GM19025 (cell line): ENCODE measurements around the gene DGKI.

Experiments used
- ATAC-seq: cut with Tn5 transposase; IDR thresholded peaks from one replicate; pipeline ENCODE4 v1.9.1; 2021; ENCODE audit warnings: mild to moderate bottlenecking, low read depth, moderate library complexity; ENCODE audit not compliant: unreplicated experiment

DGKI gene

DNA sequence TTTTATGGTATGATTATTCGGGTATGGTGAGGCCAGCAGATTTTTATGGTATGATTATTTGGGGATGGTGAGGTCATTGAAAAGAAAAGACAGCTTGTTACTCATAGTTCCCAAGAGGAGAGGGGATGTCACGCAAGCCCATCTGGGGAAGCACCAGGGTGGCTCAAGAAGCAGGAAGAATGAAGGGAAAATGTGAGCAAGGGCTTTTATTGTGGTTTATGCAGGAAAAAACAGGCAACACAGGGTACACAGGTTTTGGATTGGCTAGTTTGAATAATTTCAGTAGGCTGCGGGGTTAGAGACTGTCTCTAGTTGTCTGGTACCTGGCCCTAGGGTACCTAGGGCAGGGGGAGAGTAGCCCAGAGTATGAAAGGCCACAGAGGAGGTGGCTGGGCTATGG, 26.8 kb upstream of the DGKI start:
- no peak for ATAC-seq

DNA sequence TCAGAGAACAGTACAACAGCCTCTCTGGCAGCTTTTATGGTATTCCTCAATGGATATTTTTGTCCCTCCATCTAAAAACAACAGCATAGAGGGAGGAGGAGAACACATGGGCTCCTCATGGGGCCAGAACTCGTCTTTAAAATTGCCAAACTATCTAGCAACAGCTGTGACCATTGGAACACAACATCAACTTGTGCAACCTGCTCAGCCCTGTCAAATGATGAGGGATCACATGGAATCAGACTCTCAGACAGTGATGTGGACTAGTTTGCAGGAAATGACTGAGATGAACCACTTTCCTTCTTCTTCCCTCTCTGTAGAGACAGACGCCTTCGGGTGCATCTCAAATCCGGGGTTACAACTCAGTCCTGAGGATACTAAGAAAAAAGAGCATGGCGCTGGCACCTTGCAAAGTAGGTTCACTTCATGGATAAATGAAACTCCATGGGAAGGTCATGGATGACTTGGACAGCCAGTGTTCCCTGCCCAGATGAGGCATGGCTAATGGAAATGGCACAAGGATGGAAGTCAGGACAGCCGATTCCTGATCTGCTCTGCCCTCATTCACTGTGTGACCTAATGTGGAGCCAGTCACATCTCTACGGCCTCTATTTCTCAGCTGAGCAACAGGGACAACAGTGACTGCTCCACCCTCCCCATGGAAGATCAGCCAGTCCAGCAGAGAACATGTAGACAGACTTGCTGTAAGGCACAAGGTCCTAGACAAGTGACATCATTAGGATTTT, 24.6 kb upstream of the DGKI start:
- ATAC-seq: no peak

DNA sequence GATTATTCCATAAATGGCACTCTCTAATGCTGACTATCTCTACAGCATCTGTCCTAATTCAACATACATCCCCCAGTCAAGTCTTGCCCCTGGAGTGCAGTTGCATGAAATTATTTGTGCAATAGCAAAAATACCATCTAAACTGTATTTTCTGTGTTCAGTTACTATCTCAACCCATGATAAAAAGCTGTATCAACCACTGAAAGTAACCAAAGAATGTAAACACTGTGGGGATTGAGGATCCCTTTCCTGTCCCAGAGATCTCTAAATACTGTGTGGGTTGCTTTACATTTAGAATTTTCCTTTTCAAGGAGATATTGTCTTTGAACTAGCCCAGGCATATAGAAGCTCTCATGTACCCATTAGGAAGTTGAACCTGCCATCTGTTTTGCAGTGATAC, 23.9 kb upstream of the DGKI start:
- no peak for ATAC-seq

DNA sequence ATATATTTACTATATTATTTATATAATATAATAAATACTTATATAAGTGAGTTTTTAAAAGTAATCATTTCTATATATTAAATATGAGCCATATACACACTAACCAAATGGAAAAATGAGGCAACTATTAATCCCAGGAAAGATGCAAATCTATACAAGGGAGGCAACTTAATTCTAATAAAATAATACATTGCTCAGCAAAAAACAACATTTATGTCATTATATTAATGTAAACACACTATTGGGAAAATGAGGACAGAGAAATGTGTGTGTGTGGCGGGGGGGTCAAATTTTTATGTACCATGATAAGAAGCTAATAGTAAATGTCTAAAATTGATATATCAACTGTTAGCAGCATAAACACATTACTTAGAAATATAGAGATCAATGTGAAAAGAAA, 23.3 kb upstream of the DGKI start:
- no peak for ATAC-seq

DNA sequence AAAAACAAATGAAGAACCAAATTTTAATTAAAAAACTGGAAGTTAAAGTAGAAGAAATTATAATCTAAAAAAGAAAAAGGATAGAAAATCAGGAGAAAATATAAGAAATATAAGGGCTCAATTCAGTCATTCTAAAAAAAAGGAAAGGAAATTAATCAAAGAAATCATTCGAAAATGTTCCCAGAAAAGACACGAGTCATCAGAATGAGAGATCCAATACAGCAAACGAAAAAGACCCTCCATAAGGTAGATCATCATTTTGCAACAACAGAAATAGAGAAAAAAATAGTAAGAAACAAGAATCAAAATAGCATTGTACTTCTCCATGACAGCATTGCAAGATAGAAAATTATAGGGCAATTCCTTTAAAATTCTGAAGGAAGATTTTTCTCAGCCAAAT, 22.5 kb upstream of the DGKI start:
- no peak for ATAC-seq

DNA sequence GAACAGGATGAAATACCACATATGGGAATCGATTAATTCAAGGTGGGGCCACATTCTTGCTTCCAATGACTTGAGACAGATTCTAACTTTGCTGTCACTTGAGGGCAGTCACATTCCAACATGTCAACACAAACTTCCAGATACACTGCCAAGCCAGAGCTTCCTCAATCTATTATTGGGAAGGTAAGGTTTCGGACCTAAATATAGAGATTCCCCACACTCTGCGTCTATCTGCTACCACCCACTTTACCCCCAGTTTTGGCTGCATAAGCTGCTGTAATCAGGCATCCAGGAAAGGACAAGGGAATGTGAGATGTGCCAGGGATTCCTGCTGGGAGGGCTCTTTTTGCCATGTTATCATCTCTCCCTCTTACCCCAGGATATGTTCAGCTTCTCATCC, 20.5 kb upstream of the DGKI start:
- no peak for ATAC-seq

DNA sequence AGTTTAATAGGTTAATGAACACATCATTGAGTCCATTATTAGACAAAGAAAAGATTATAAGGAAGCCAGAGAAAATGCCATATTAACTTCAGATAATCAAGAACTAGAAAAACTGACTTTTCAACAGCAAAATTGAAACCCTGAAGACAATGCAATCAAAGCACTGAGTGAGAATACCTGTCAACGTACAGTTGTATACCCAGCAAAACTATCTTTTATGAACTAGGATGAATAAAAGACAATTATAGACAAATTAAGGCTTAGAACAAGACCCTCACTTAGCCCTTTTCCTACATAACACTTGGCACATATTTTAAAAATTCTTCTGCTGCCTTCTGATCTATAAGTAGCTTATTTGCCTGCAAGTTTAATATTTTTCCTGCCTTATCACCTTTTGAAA, 19.0 kb upstream of the DGKI start:
- ATAC-seq: no peak

DNA sequence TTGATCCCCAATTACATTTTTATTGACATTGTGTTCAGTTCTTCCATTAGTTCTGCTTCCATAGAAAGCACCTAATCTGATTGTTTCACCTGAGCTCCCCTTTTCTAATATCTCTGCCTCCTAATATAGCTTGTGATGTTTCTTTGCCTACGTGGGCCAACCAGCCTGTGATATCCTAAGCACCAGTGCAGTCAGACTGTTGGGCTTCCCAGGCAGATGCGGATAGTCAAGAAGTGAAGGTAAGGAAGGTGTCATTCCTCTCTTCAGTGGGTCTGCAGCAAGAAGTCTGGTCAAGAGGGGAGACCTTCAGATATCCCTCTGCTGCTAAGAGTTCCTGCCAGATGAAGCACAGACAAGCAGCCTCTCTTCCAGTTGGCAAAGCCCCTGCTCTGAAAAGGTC, 16.2 kb upstream of the DGKI start:
- no peak for ATAC-seq

DNA sequence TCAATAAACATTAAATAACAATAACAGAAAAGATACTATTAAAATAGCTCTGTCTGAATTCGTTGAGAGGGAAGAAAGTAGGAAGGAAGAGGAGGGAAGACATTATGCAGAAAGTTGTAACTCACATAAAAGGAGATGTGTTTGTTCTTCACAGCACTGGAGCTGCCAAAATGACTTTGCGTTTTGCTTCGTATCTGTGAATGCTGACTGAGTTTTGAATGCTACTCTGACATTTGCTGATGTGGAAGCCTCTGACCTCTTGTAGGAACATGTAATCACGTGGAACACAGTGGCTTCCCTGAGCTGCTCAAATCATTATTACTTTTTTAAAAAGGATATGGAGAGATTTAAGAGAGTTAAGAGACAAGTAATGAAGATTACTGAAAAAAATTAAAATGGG, 15.6 kb upstream of the DGKI start:
- no peak for ATAC-seq

DNA sequence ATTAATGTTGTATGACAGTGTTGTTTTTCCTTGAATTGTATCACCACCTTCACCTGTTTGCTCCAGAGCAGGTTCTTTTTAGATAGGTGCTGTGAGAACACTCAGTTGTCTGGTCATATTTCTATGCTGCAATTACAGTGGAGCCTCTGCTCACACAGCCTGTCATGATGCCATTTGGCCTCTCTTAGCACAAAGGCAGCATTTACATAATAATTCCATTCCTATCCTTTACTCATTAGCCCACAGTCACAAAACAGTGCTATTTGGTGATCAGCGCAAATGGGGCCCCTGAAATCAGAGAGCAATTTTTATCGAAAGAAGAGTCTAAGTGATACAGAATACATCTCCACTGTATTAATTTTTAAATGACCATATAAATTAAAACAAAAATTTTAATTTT, 13.8 kb upstream of the DGKI start:
- ATAC-seq: no peak

DNA sequence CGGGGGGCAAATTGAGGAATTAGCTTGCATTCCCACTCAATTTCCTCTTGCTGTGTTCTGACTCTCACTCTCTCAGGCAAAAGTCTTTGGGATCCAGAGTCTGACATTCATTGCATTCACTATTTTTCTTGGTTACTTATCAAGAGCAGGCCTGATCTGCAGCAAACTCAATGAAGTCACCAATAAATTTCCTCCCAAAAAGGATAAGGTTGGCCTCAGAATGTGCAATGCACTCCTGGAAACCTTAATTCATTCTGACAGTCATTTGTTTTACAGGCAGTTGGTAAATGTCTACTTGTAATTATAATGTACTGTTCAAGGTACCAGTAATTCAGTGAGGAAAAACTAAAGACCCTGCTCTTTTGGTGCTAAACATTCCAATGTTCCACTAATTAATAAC, 6.3 kb upstream of the DGKI start:
- ATAC-seq: no peak

DNA sequence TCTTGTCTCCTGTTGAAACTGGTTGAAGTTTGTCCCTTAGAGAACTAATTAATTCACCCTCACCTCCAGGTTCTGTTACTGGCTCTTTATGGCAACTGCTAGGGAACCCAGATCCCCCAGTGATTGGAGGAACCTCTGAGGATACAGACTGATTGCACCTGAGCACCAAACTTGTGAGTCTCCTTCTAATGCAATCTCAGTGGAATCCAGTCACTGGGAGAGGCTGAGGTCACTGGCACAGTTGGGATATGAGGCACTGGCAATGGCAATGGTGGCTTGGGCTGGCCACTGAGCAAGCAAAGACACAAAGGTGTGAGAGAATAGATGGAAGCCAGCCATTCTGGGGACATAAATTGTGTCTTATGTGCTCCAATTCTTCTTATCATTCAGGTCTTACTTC, 5.3 kb upstream of the DGKI start:
- ATAC-seq: no peak

DNA sequence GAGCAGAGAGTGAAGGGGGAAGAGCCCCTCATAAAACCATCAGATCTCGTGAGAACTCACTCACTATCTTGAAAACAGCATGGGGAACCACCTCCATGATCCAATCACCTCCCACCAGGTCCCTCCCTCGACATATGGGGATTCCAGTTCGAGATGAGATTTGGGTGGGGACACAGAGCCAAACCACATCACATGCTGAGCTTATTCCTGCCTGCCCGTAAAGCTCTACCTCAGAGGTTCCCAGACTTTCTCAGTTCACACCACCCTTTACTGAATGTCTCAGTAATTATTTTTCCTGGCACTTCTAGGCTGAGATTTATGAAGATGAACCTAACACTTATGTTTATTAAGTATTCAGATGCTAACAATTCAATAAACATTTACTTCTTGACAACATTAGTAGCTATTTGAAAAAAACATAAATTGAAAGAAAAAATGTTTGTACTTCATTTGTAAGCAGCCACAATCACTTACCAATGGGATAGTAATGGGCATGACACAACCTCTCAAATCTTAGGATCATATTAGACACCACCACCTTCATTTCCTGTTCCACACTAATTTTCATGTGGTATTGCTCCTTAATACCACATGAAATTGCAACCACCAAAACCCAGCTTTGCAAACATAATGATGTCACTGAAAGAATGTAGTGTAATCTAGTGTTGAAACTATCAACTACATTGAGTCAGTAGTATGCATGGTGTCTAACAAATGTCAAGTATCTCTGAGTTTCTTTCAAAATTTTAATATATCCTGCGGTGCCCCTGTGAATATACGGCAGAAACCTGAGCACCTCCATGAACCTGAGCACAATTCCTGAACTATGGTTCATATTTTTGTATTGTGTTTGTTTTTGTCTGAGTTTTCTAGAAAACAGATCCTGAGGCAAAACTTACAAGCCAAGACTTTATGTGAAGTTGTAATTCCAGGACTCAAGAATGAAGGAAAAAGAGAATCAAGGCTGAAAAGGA, 4.5 kb upstream of the DGKI start:
- no peak for ATAC-seq

DNA sequence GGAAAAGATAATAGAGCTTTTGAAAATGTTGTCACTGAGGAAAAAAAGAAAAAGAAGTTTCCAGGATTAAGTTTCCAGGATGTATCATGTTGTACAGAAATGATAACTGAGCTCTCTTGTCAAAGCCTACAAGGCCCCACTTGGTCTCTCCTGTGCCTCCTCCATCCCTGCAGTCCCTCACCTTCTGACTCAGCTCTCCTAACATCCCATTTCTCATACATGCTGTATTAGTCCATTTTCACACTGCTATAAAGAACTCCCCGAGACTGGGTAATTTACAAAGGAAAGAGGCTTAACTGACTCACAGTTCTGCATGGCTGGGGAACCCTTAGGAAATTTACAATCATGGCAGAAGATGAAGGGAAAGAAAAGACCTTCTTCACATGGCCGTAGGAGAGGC, 3.8 kb upstream of the DGKI start:
- no peak for ATAC-seq

DNA sequence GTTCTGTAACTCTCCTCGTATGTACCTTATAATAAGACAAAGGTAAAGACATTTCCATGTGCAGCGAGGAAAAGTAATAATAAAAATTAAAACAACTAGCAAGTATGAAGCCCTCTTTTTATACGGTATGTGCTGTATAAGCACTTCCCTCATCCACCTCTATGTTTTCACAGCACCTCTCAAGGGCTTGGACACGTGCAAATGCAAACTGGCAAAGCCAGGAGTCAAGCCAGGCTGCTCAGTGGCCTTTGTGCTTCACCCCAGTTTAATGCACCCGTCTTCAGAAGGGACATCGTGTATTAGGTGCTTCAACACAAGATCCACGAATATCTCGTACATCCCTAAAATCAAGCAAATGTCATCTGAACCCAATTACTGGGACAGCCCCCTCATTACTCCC, 1.3 kb upstream of the DGKI start:
- ATAC-seq: no peak

DNA sequence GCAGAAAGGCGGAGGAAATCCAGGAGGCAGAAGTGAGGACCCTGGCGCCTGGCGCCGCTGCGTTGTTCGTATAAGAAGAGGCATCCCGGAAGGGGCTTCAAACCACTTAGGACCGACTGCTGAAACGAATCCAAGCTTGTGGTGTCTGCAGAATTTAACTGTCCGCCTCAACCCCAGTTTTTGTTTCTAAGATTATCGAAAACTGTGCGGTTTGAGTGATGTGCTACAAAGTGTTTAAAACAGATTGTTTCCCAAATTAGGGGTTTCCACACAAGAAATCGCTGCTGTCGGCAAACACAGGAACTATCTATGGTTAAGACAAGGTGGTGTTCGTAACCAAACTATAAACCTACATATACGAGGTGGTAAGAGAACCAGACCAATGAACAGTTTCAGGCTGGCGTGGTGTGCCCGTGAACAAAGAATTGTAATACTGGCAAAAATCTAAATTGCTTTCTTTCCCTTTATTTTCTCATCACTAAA, 835 bp upstream of the DGKI start:
- ATAC-seq: no peak

DNA sequence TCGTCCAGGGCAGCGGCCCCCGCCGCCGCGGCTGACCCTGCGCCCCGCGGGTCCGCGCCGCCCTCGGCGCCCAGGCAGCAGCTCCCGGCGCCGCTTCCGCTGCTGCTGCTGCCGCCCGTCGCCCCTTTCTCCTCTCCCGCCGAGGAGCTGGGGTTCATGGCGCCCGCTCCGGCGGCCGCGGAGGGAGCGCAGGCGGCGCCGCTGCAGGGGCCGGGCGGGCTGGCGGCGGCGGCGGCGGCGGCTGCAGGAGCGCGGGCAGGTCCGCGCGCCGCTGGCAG, 286 bp downstream of the DGKI start:
- peak; percentile 38 for ATAC-seq

DNA sequence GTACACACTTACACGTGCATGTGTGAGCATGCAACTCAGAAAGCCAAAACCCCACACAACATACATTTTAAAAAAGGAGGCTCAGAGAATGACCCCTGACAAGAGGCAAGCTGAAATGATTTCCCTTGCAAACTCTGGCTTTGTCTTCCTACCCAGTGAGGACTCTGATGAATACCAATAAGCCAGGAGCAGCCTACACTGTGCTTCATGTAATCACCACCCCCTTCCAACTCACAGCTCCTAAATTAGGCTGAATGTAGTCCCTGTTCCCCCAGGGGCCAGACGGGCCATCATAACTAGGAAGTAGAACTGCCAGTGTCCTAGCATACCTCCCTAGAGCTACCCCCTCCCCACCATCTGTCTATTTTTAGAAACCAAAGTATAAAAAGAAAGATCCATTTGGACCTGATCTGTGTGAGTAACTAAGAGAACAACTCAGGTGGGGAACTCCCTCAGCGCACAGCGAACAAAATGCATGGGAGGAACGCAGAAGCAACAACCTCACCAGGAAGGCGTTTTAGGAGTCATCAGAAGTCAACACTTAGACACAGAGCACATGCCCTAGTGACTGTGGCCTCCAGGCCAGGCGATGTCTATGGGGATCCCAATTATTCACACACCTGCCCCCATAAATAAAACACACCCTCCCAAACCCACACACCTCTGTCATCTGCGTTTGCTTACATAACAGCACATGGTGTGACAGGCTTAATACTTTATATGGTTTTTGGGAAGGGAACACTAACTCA, 1.9 kb downstream of the DGKI start:
- ATAC-seq: no peak

DNA sequence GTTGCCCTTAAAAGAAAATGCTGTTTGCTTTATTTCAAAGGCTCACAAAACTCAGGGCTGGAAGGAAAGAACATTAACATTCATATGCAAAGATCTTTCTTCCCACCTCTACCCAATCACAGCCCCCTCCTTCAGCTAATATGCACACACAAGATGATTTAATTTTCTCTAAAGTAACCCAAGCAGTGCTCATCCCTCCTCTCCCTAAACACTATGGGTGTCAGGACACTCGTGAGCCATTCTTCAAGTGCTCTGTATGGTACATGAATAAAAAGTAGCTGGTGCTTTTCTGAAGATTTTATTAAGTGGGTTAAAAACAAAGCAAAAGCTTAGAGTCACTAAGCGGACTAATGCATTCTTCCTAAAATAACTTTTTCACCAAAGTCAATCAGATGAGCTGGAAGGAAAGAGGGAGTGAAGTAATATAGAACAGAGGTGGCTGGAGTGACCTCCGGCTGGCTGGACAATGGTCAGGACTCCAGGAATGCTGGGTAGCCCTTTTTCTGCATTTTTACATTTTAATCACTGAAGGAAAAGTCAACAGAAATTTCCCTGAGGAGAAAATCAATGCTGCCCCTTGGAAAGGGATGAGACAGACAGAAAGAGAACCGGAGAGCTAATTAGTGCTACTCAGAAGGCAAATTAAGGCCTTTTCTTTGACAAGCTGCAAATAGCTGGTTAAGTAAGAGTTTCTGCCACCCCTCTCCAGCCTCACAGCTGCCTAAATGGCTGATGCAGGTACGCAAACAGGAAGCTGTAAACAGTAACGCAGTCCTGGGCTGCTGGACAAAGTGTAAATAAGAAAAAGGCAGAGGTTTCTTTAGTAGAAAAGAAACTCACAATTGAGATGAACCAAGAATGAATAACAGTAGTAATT, 6.6 kb downstream of the DGKI start:
- no peak for ATAC-seq

DNA sequence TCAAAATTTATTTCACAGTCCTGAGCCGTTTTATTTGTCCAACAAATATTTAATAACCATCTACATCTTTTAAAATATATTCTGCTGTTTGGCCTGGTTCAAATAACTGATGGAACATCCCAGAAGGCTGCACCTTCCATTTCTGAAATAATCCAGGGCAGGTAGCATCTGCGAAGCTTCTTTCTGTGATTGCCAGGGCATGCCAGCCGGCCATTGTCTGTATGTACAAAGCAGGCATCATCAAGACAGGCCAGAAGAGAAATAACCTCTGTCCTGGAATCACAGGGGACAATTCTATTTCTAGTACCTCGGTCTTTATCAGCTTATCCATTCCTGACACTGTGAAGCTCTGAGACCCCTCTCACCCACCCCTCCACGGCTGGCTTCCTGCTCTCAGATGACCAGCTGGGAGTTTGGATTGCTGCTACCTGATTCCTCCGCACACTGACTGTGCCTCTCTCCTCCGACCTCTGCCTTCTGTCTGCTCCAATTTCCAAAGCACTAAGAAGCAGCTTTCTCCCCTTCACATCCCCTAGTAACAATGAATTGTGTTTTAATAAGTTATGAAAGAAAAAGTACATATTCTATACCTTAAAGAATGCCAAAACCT, 8.0 kb downstream of the DGKI start:
- no peak for ATAC-seq
